ENCODE results near the gene RPA1. TPM values are rescaled to one million over a fixed set of nuclear protein-coding genes. Genes with fewer than 3 reads are reported as not detected.

Gene RPA1
- total RNA-seq, 1 experiment from 2014 or later = 60.3 TPM

DNA sequence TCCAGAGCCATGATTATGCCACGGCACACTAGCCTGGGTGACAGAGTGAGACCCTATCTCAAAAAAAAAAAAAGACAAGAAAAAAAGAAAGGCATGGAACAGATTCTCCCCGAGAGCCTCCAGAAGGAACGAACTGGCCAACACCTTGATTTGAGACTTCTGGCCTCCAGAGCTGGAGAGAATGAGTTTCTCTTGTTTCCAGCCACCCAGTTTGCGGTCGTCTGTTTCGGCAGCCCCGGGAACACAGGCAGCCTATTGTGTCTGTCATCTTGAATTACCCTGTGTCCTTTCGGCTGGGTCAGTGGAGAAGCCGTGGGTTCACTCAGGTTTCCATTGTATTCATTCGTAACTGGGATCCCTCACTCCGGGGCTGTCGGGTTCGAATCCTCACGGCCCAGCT, 83.9 kb downstream of the RPA1 start:
- TF ChIP-seq, protein P1, sequence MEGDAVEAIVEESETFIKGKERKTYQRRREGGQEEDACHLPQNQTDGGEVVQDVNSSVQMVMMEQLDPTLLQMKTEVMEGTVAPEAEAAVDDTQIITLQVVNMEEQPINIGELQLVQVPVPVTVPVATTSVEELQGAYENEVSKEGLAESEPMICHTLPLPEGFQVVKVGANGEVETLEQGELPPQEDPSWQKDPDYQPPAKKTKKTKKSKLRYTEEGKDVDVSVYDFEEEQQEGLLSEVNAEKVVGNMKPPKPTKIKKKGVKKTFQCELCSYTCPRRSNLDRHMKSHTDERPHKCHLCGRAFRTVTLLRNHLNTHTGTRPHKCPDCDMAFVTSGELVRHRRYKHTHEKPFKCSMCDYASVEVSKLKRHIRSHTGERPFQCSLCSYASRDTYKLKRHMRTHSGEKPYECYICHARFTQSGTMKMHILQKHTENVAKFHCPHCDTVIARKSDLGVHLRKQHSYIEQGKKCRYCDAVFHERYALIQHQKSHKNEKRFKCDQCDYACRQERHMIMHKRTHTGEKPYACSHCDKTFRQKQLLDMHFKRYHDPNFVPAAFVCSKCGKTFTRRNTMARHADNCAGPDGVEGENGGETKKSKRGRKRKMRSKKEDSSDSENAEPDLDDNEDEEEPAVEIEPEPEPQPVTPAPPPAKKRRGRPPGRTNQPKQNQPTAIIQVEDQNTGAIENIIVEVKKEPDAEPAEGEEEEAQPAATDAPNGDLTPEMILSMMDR (IDR thresholded peaks at IDR 0.05; ENCODE audit: unreplicated experiment) = no peak
- Mint-ChIP-seq H3K36me3 (ENCODE audit: insufficient read depth, unreplicated experiment) (no peaks in the 10 kb centered on the region), H3K4me1 (ENCODE audit: insufficient read depth, unreplicated experiment) (no peaks in the 10 kb centered on the region), H3K9me3 (ENCODE audit: unreplicated experiment) (no peaks in the 10 kb centered on the region), H3K4me3 (ENCODE audit: unreplicated experiment) (no peak overlapping the region), H3K27ac (ENCODE audit: low read depth, unreplicated experiment) (no peak overlapping the region), H3K27me3 (ENCODE audit: insufficient read depth, unreplicated experiment) (peaks cover 28% of the 10 kb centered on the region)
- CTCF ChIA-PET = interaction anchor here (0.6 kb wide), 1 partner anchor 20 kb away, joined by 3 read pairs; no protein-coding TSS in a partner anchor
- DNase-seq (ENCODE audit: unreplicated experiment) = no peak
- POLR2A ChIA-PET = no interaction called here
- intact Hi-C loops (cut with micrococcal nuclease) = no loop called here
- BruUV-seq (replicated peaks) = no TSS peak

DNA sequence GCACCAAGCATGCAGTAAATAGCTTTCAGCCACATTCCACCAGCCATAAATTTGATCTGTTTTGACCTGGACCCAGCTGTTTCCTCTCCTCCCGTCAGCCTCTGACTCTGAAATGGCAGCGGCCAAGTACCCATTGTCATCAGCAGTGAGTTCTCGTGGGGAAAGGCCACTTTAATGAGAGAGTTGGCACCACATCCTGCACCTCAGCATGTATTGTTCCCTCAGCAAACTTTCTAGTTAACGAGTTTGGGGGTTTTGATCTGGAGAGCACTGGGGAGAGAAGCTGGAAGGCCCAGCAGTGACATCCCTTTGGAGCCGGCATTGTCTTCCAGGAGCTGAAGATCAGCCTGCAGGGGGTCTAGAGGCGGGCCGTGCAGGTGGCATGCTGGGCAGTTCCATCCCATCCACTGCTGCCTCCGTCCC, 84.9 kb downstream of the RPA1 start:
- no peaks in the 10 kb centered on the region for H3K9me3 Mint-ChIP-seq (ENCODE audit: unreplicated experiment)
- peaks cover 28% of the 10 kb centered on the region for H3K27me3 Mint-ChIP-seq (ENCODE audit: insufficient read depth, unreplicated experiment)
- BruUV-seq (replicated peaks) = no TSS peak
- POLR2A ChIA-PET = no interaction called here
- no peak overlapping the region for H3K4me3 Mint-ChIP-seq (ENCODE audit: unreplicated experiment)
- H3K36me3 Mint-ChIP-seq (ENCODE audit: insufficient read depth, unreplicated experiment) = peaks cover 2% of the 10 kb centered on the region
- TF ChIP-seq, protein P1 (IDR thresholded peaks at IDR 0.05; ENCODE audit: unreplicated experiment) = no peak
- intact Hi-C loops (cut with micrococcal nuclease) = no loop called here
- CTCF ChIA-PET = interaction anchor here (0.6 to 0.7 kb wide), 2 partner anchors 61 to 727 kb away, joined by 3 read pairs; no protein-coding TSS in a partner anchor
- H3K27ac Mint-ChIP-seq (ENCODE audit: low read depth, unreplicated experiment) = no peak overlapping the region
- H3K4me1 Mint-ChIP-seq (ENCODE audit: insufficient read depth, unreplicated experiment) = no peaks in the 10 kb centered on the region
- DNase-seq (ENCODE audit: unreplicated experiment) = no peak

DNA sequence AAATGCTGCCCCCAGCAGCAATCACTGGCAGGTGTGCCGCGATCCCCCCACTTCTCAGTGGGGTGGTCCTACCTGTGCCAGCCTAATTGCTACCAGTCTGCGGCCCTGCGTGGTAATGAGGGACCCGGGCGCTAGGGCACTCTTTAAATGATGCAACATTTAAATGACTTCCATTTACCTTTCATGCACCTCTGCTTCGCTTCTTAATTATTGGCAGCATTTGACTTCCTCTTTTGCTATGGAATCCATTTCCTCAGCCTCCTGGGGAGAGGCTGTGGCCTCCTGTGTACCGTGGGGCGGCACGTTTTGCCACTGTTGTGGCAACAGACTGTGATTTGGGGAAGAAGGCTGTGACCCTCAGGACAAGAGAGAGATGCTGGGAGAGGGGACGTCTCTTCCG, 86.1 kb downstream of the RPA1 start:
- no peak for DNase-seq (ENCODE audit: unreplicated experiment)
- intact Hi-C loops (cut with micrococcal nuclease) = no loop called here
- Mint-ChIP-seq H3K27ac (ENCODE audit: low read depth, unreplicated experiment) (no peak overlapping the region), H3K36me3 (ENCODE audit: insufficient read depth, unreplicated experiment) (peaks cover 6% of the 10 kb centered on the region), H3K4me1 (ENCODE audit: insufficient read depth, unreplicated experiment) (no peaks in the 10 kb centered on the region), H3K4me3 (ENCODE audit: unreplicated experiment) (no peak overlapping the region), H3K27me3 (ENCODE audit: insufficient read depth, unreplicated experiment) (peaks cover 28% of the 10 kb centered on the region), H3K9me3 (ENCODE audit: unreplicated experiment) (no peaks in the 10 kb centered on the region)
- CTCF ChIA-PET = interaction anchor here (0.7 to 1.4 kb wide), 3 partner anchors 34 to 110 kb away, joined by 3 to 6 read pairs (median 3); partner anchors contain the start of gene RTN4RL1
- BruUV-seq (replicated peaks) = no TSS peak
- TF ChIP-seq, protein P1 (IDR thresholded peaks at IDR 0.05; ENCODE audit: unreplicated experiment) = no peak
- POLR2A ChIA-PET = no interaction called here

DNA sequence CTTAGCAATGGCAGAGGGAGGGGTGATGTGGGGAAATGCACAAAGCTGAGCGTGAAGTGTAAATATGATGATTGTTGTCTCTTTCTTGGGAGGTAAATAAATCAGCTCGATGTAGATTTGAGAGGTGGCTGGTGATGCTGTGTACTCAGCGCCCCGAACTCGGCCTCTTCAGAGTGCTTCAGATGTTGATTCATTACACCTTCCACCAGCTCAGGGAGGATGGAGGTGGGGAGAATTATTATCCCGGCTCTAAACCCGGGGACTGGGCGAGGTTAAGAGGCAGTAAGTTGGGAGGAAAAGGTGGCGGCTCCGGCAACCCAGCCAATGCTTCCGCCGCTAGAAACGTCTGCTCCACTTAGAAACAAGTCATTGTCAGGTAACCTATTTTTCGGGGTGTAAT, 86.5 kb downstream of the RPA1 start:
- ChIA-PET POLR2A (no interaction called here), CTCF (interaction anchor here (0.7 to 1.4 kb wide), 4 partner anchors 34 to 109 kb away, joined by 3 to 6 read pairs (median 4); partner anchors contain the start of gene RTN4RL1)
- no TSS peak for BruUV-seq (replicated peaks)
- no peaks in the 10 kb centered on the region for H3K9me3 Mint-ChIP-seq (ENCODE audit: unreplicated experiment)
- intact Hi-C loops (cut with micrococcal nuclease) = no loop called here
- H3K4me1 Mint-ChIP-seq (ENCODE audit: insufficient read depth, unreplicated experiment) = no peaks in the 10 kb centered on the region
- no peak for DNase-seq (ENCODE audit: unreplicated experiment)
- H3K36me3 Mint-ChIP-seq (ENCODE audit: insufficient read depth, unreplicated experiment) = peaks cover 6% of the 10 kb centered on the region
- TF ChIP-seq, protein P1 (IDR thresholded peaks at IDR 0.05; ENCODE audit: unreplicated experiment) = no peak
- H3K4me3 Mint-ChIP-seq (ENCODE audit: unreplicated experiment) = no peak overlapping the region
- peaks cover 27% of the 10 kb centered on the region for H3K27me3 Mint-ChIP-seq (ENCODE audit: insufficient read depth, unreplicated experiment)
- H3K27ac Mint-ChIP-seq (ENCODE audit: low read depth, unreplicated experiment) = no peak overlapping the region
